ENCODE results near the gene RNPEP.

GRCh38 chr1:202054094-202054493 lies 71.6 kb downstream of the RNPEP start:
- no peak for TF ChIP-seq CTCF (IDR thresholded peaks at IDR 0.05)
- no peak for TF ChIP-seq POLR2A (IDR thresholded peaks at IDR 0.05)

Data from heart left ventricle (tissue), 13 donors.